SJCRH30 (cell line): ENCODE results near the gene RUFY3. TPM values are rescaled to one million over a fixed set of nuclear protein-coding genes. Genes with fewer than 3 reads are reported as not detected.
"Not testable (repeated sequence)": the region's sequence is repeated elsewhere in the genome, so short reads cannot be mapped to it uniquely, and the experiment has no call there.

ENCODE experiments used
- DNase-seq, 2 experiments: peaks; one replicate each; pipeline ENCODE4 v3.0.0-alpha.2; 2015 to 2020
- H3K27ac ChIP-seq: fragments of 250-450 bp; sonication (Bioruptor Pico); 2 replicates; pipeline ENCODE4 v1.5.1; 2020; ENCODE audit warnings: mild to moderate bottlenecking, moderate library complexity
- H3K27me3 ChIP-seq: fragments of 250-450 bp; sonication (Bioruptor Pico); 2 replicates; pipeline ENCODE4 v1.5.1; 2020; ENCODE audit warnings: mild to moderate bottlenecking, moderate library complexity
- H3K36me3 ChIP-seq: fragments of 250-450 bp; sonication (Bioruptor Pico); 2 replicates; pipeline ENCODE4 v1.5.1; 2020; ENCODE audit warnings: mild to moderate bottlenecking, moderate library complexity
- H3K4me1 ChIP-seq: fragments of 250-450 bp; sonication (Bioruptor Pico); 2 replicates; pipeline ENCODE4 v1.5.1; 2020; ENCODE audit warnings: mild to moderate bottlenecking, moderate library complexity
- H3K4me3 ChIP-seq: fragments of 250-450 bp; sonication (Bioruptor Pico); 2 replicates; pipeline ENCODE4 v1.5.1; 2020; ENCODE audit warnings: mild to moderate bottlenecking, moderate library complexity
- H3K9me3 ChIP-seq: fragments of 250-450 bp; sonication (Bioruptor Pico); replicated peaks from 2 replicates; pipeline ENCODE4 v1.5.1; 2020; ENCODE audit warnings: mild to moderate bottlenecking, moderate library complexity
- total RNA-seq: library from RNA; depleted of rRNA; stranded (reverse); fragments of >200 nt; shearing (Covaris generic); gene quantifications from 2 replicates; pipeline ENCODE4 v1.2.3, GENCODE V29; 2014

Gene RUFY3
- total RNA-seq, 1 experiment from 2014 or later, result 70.3 TPM

- Histone ChIP-seq H3K27me3 (no peaks in the 10 kb centered on the region), H3K36me3 (no peaks in the 10 kb centered on the region), H3K9me3 (no peaks in the 10 kb centered on the region), H3K27ac (no peak overlapping the region), H3K4me3 (no peak overlapping the region), H3K4me1 (0 out of 2 replicates have a peak, but pooled peaks cover under 1% of the 10 kb centered on the region)
- no peak for DNase-seq
Measured at GRCh38 chr4:70701271-70701670, 20.5 kb upstream of the RUFY3 start.

- not testable (repeated sequence) for H3K36me3 ChIP-seq, DNase-seq, H3K27ac ChIP-seq, H3K9me3 ChIP-seq, H3K4me1 ChIP-seq, H3K27me3 ChIP-seq, H3K4me3 ChIP-seq
Measured at GRCh38 chr4:70702592-70702991, 19.2 kb upstream of the RUFY3 start.

- Histone ChIP-seq H3K4me3 (peak overlapping the region; percentile 83), H3K27me3 (no peaks in the 10 kb centered on the region), H3K36me3 (no peaks in the 10 kb centered on the region), H3K27ac (peak overlapping the region; percentile 77), H3K4me1 (peaks cover 6% of the 10 kb centered on the region; the same call in 1 of the 2 replicates), H3K9me3 (no peaks in the 10 kb centered on the region)
- DNase-seq, result peak in 1 of 2 experiments; percentile 40
Measured at GRCh38 chr4:70703619-70704214, 18.0 kb upstream of the RUFY3 start.

- Histone ChIP-seq H3K9me3 (no peaks in the 10 kb centered on the region), H3K4me3 (peak overlapping the region; percentile 83), H3K27ac (peak overlapping the region; percentile 77), H3K36me3 (no peaks in the 10 kb centered on the region), H3K4me1 (peaks cover 6% of the 10 kb centered on the region; the same call in 1 of the 2 replicates), H3K27me3 (no peaks in the 10 kb centered on the region)
- peak; percentile 89 to 91 for DNase-seq
Measured at GRCh38 chr4:70704215-70704930, 17.4 kb upstream of the RUFY3 start.

GRCh38 chr4:70704931-70705182, 16.9 kb upstream of the RUFY3 start:
- DNase-seq, result no peak

GRCh38 chr4:70705183-70706043, 16.4 kb upstream of the RUFY3 start:
- no peaks in the 10 kb centered on the region for H3K9me3 ChIP-seq
- H3K36me3 ChIP-seq, result no peaks in the 10 kb centered on the region
- no peaks in the 10 kb centered on the region for H3K27me3 ChIP-seq
- peaks cover 6% of the 10 kb centered on the region; the same call in 1 of the 2 replicates for H3K4me1 ChIP-seq
- peak overlapping the region; percentile 77 for H3K27ac ChIP-seq
- peak; percentile 87 to 88 for DNase-seq
- peak overlapping the region; percentile 83 for H3K4me3 ChIP-seq

More at GRCh38 chr4:70704931-70705182, 16.9 kb upstream of the RUFY3 start:
- H3K4me1 ChIP-seq, result peaks cover 6% of the 10 kb centered on the region; the same call in 1 of the 2 replicates
- no peaks in the 10 kb centered on the region for H3K9me3 ChIP-seq
- H3K4me3 ChIP-seq, result peak overlapping the region; percentile 83
- no peaks in the 10 kb centered on the region for H3K36me3 ChIP-seq
- no peaks in the 10 kb centered on the region for H3K27me3 ChIP-seq
- H3K27ac ChIP-seq, result peak overlapping the region; percentile 77; the same call in 1 of the 2 replicates

- H3K4me1 ChIP-seq, result peaks cover 6% of the 10 kb centered on the region; the same call in 1 of the 2 replicates
- no peaks in the 10 kb centered on the region for H3K27me3 ChIP-seq
- peak overlapping the region; percentile 77 for H3K27ac ChIP-seq
- no peaks in the 10 kb centered on the region for H3K36me3 ChIP-seq
- DNase-seq, result no peak
- peak overlapping the region; percentile 83 for H3K4me3 ChIP-seq
- no peaks in the 10 kb centered on the region for H3K9me3 ChIP-seq
Measured at GRCh38 chr4:70706044-70706461, 15.7 kb upstream of the RUFY3 start.

GRCh38 chr4:70706516-70706915, 15.2 kb upstream of the RUFY3 start:
- peak overlapping the region; percentile 83 for H3K4me3 ChIP-seq
- DNase-seq, result peak in 1 of 2 experiments; percentile 15
- no peaks in the 10 kb centered on the region for H3K9me3 ChIP-seq
- H3K36me3 ChIP-seq, result no peaks in the 10 kb centered on the region
- peaks cover 6% of the 10 kb centered on the region; the same call in 1 of the 2 replicates for H3K4me1 ChIP-seq
- H3K27me3 ChIP-seq, result no peaks in the 10 kb centered on the region
- peak overlapping the region; percentile 77 for H3K27ac ChIP-seq

GRCh38 chr4:70709611-70710205, 12.1 kb upstream of the RUFY3 start:
- Histone ChIP-seq H3K9me3 (no peaks in the 10 kb centered on the region), H3K4me3 (no peak overlapping the region), H3K36me3 (no peaks in the 10 kb centered on the region), H3K27ac (no peak overlapping the region), H3K4me1 (peaks cover 6% of the 10 kb centered on the region; the same call in 1 of the 2 replicates), H3K27me3 (no peaks in the 10 kb centered on the region)
- DNase-seq, result no peak

GRCh38 chr4:70711599-70711998, 10.2 kb upstream of the RUFY3 start:
- H3K4me3 ChIP-seq, result no peak overlapping the region
- peaks cover 3% of the 10 kb centered on the region; the same call in 1 of the 2 replicates for H3K4me1 ChIP-seq
- H3K9me3 ChIP-seq, result no peaks in the 10 kb centered on the region
- no peak for DNase-seq
- no peaks in the 10 kb centered on the region for H3K36me3 ChIP-seq
- H3K27me3 ChIP-seq, result no peaks in the 10 kb centered on the region
- no peak overlapping the region for H3K27ac ChIP-seq

GRCh38 chr4:70712150-70712549, 9.6 kb upstream of the RUFY3 start:
- no peak for DNase-seq
- no peaks in the 10 kb centered on the region for H3K27me3 ChIP-seq
- H3K9me3 ChIP-seq, result no peaks in the 10 kb centered on the region
- H3K27ac ChIP-seq, result no peak overlapping the region
- no peak overlapping the region for H3K4me3 ChIP-seq
- no peaks in the 10 kb centered on the region for H3K36me3 ChIP-seq
- no peaks in the 10 kb centered on the region for H3K4me1 ChIP-seq

GRCh38 chr4:70712604-70713452, 8.9 kb upstream of the RUFY3 start:
- H3K4me1 ChIP-seq, result no peaks in the 10 kb centered on the region
- no peak for DNase-seq
- H3K27me3 ChIP-seq, result no peaks in the 10 kb centered on the region
- H3K36me3 ChIP-seq, result no peaks in the 10 kb centered on the region
- no peaks in the 10 kb centered on the region for H3K9me3 ChIP-seq
- no peak overlapping the region for H3K4me3 ChIP-seq
- H3K27ac ChIP-seq, result no peak overlapping the region

- Histone ChIP-seq H3K27me3 (no peaks in the 10 kb centered on the region), H3K9me3 (no peaks in the 10 kb centered on the region), H3K36me3 (no peaks in the 10 kb centered on the region), H3K4me3 (no peak overlapping the region), H3K27ac (no peak overlapping the region), H3K4me1 (no peaks in the 10 kb centered on the region)
- DNase-seq, result no peak
Measured at GRCh38 chr4:70713453-70714078, 8.2 kb upstream of the RUFY3 start.
